AG09309 (cell line): ENCODE measurements around the gene MBOAT7.

ENCODE experiments used
- DNase-seq: peaks from one replicate; pipeline ENCODE4 v3.0.0-alpha.2; 2010; ENCODE audit warnings: low read depth
- H3K4me3 ChIP-seq: 2 replicates; pipeline ENCODE4 v1.5.1; 2011; ENCODE audit warnings: mild to moderate bottlenecking, low read depth, low read length, moderate library complexity; ENCODE audit not compliant: control insufficient read depth
- CTCF ChIP-seq: IDR thresholded peaks from 2 replicates; pipeline ENCODE4 v1.5.1; 2011; ENCODE audit warnings: mild to moderate bottlenecking, low read depth, low read length, inconsistent platforms; ENCODE audit not compliant: insufficient read depth, control insufficient read depth; ENCODE audit errors: missing control alignments

The MBOAT7 gene

GRCh38 chr19:54124393-54124792, 65.0 kb downstream of the MBOAT7 start:
- no peak for DNase-seq
- no peak for TF ChIP-seq CTCF
- H3K4me3 ChIP-seq = no peak overlapping the region

GRCh38 chr19:54123682-54124081, 65.7 kb downstream of the MBOAT7 start:
- no peak for DNase-seq
- no peak for TF ChIP-seq CTCF
- no peak overlapping the region for H3K4me3 ChIP-seq
